ENCODE results near the gene STK32C. TPM values are rescaled to one million over a fixed set of nuclear protein-coding genes. Genes with fewer than 3 reads are reported as not detected.

The STK32C gene
- total RNA-seq, 1 donor from 2014 or later: 12.2 TPM

DNA sequence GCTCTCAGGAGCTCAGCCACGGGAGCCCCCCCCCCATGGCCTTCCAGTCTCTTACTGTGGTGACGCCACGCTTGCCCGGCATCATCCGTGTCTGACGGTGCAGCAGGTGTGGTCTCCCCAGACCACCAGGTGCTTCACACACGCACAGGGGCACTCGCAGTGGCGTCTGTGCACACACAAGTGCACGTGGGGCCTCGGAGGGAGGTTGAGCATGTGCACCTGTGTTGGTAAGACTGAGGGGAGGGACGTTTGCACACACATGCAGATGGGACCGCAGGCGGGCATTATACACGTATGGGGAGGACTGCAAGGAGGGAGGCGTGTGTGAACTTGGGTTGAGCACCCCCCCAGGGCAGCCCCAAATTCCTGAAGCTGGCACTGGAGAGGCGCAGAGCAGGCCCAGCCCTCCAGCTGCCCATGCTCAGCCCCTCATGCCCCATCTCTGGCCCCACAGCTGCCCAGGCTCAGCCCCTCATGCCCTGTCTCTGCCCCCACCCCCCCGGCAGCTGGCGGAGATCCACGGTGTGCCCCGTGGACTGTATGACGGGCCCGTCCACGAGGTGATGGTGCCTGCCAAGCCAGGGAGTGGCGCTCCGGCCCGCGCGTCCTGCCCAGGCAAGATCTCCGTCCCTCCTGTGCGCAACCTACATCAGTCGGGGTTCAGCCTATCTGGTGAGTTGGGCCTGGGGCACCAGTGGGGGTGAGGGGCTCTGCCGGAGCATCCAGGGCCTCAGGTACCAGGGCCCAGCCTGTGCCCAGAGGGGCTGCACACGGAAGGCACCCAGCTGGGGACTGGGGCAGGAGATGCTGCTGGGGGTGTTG, 104.3 kb downstream of the STK32C start:
- DNase-seq (ENCODE audit: low read depth): no peak
- TF ChIP-seq, protein P1, sequence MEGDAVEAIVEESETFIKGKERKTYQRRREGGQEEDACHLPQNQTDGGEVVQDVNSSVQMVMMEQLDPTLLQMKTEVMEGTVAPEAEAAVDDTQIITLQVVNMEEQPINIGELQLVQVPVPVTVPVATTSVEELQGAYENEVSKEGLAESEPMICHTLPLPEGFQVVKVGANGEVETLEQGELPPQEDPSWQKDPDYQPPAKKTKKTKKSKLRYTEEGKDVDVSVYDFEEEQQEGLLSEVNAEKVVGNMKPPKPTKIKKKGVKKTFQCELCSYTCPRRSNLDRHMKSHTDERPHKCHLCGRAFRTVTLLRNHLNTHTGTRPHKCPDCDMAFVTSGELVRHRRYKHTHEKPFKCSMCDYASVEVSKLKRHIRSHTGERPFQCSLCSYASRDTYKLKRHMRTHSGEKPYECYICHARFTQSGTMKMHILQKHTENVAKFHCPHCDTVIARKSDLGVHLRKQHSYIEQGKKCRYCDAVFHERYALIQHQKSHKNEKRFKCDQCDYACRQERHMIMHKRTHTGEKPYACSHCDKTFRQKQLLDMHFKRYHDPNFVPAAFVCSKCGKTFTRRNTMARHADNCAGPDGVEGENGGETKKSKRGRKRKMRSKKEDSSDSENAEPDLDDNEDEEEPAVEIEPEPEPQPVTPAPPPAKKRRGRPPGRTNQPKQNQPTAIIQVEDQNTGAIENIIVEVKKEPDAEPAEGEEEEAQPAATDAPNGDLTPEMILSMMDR (IDR thresholded peaks at IDR 0.05; ENCODE audit: insufficient read depth, low read length, poor library complexity, severe bottlenecking): no peak
- Histone ChIP-seq H3K27me3 (ENCODE audit: control insufficient read depth, insufficient read depth, low read length) (no peaks in the 10 kb centered on the region), H3K36me3 (ENCODE audit: control insufficient read depth, insufficient read depth, low read length) (no peaks in the 10 kb centered on the region), H3K4me3 (ENCODE audit: low read depth, low read length) (no peak overlapping the region)

DNA sequence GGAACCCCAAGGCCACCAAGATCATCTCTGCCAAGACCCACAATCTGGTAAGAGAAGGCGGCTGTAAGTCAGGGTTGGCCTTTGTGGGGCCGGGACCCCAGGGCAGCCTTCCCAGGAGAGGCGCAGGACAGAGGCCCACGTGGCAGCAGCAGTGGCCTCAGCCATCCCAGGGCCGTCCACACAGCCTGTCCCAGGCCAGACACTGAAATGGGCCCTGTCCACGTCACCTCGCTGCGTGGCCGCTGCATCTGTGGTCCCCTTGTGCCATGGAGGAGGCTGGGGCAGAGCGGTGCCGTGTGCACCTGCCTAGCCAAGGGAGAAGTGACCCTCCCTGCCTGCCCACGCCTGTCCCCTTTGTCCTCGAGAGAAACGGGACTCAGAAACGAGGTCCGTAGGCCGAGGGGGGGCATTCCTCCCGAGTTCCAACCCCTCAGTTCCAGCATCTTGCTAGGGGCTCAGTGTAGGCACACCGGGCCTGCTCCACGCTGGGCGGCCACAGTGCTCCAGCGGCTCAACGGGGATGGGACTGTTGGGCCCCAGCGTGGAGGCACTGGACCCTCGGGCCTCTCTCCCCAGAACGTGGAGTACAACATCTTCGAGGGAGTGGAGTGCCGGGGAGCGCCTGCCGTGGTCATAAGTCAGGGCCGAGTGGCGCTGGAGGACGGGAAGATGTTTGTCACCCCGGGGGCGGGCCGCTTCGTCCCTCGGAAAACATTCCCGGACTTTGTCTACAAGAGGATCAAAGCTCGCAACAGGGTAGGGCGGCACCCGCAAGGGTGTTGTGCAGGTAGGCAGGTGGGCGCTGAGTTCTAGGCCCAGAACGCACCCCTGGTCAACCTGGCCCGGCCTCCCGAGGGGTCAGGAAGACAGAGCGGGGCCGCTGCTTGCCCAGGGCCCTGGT, 105.4 kb downstream of the STK32C start:
- TF ChIP-seq, protein P1 (IDR thresholded peaks at IDR 0.05; ENCODE audit: insufficient read depth, low read length, poor library complexity, severe bottlenecking): no peak
- Histone ChIP-seq H3K27me3 (ENCODE audit: control insufficient read depth, insufficient read depth, low read length) (no peaks in the 10 kb centered on the region), H3K36me3 (ENCODE audit: control insufficient read depth, insufficient read depth, low read length) (no peaks in the 10 kb centered on the region), H3K4me3 (ENCODE audit: low read depth, low read length) (no peak overlapping the region)
- no peak for DNase-seq (ENCODE audit: low read depth)

DNA sequence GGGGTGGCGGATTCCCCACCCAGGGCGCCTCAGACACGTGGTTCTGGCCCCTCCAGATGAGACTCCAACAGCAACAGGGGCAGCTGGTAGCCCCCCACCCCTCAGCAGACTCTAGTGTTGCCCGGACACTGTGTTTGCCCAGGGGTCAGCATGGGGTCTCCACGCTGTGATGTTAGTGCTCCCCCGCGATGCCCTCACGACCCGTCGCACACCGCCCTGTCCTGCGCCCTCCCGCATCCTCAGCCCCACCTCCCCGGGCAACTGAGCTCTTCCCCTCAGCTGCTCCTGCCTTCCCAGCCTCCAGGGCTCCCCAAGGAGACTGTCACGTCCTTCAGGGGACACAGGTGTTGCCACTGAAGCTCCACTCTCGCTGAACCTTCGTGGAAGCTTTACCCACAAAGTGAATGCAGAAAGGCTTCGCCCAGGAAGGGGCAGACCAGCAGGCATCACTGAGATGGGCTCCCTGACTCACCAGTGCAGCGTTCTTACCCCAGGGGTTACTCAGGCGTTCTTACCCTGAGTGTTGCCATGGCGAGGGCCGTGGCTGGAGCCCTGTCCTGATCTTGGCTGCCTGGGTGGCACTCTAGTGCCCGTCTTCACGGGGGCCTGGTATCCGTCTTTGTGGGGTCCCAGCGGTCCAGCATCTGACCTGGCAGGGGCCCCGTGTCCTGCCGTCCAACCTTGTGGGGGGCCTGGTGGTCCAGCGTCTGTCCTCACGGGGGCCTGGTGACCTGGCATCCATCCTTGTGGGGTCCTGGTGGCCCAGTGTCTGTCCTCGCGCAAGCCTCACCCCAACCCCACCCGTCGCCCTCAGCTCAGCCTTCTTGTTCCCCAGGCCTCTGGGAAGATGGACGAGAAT, 106.4 kb downstream of the STK32C start:
- H3K36me3 ChIP-seq (ENCODE audit: control insufficient read depth, insufficient read depth, low read length): no peaks in the 10 kb centered on the region
- H3K27me3 ChIP-seq (ENCODE audit: control insufficient read depth, insufficient read depth, low read length): no peaks in the 10 kb centered on the region
- H3K4me3 ChIP-seq (ENCODE audit: low read depth, low read length): no peak overlapping the region
- DNase-seq (ENCODE audit: low read depth): no peak
- TF ChIP-seq, protein P1 (IDR thresholded peaks at IDR 0.05; ENCODE audit: insufficient read depth, low read length, poor library complexity, severe bottlenecking): no peak

DNA sequence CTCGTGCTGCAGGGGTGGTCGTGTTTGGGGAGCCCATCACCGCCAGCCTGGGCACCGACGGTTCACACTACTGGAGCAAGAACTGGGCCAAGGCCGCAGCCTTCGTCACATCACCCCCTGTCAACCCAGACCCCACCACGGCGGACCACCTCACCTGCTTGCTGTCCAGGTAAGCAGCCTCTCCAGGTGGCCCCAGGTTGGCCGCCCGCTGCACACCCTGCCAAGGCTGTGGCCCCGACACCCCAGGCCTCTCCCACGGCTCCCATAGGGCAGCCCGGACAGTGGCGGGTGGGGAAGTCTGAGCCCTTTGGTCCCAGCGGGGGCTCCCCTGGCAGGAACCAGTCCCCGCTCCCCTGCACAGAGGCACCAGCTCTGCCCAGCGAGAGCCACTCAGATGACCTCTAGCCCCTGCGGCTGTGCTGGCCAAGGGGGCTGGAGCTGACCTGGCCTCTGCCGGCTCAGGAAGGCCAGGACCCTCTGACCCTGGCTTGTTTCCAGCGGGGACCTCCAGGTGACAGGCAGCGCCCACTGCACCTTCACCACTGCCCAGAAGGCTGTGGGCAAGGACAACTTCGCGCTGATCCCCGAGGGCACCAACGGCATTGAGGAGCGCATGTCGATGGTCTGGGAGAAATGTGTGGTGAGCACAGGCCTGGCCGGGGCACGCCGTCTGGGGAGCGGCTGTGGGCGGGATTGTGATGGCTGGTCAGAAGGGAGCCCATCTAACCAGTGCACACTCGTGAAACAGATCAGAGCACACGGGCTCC, 107.2 kb downstream of the STK32C start:
- H3K4me3 ChIP-seq (ENCODE audit: low read depth, low read length): no peak overlapping the region
- TF ChIP-seq, protein P1 (IDR thresholded peaks at IDR 0.05; ENCODE audit: insufficient read depth, low read length, poor library complexity, severe bottlenecking): no peak
- no peak for DNase-seq (ENCODE audit: low read depth)
- H3K27me3 ChIP-seq (ENCODE audit: control insufficient read depth, insufficient read depth, low read length): no peaks in the 10 kb centered on the region
- no peaks in the 10 kb centered on the region for H3K36me3 ChIP-seq (ENCODE audit: control insufficient read depth, insufficient read depth, low read length)

DNA sequence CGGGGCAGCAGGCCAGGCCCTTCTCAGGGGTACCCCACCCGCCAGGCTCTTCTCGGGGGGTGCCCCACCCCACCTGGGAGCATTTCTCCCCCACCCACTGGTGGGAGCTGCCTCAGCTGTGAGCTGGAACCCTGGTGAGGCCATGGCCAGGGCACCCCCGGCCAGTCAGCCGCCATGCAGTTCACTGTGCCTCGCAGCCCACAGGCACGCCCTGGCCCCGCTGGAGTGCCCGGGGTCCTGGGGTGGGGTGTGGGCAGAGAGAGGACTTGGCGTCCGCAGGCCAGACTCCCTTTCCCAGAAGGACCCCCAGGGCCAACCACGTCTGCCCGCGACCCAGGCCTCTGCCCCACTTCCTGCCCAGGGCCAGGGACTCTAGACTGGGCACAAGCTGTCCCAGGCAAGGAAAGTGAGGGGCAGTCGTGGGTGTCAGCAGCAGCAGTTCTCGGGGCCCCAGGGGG, 107.9 kb downstream of the STK32C start:
- H3K36me3 ChIP-seq (ENCODE audit: control insufficient read depth, insufficient read depth, low read length): no peaks in the 10 kb centered on the region
- TF ChIP-seq, protein P1 (IDR thresholded peaks at IDR 0.05; ENCODE audit: insufficient read depth, low read length, poor library complexity, severe bottlenecking): no peak
- no peak overlapping the region for H3K4me3 ChIP-seq (ENCODE audit: low read depth, low read length)
- DNase-seq (ENCODE audit: low read depth): no peak
- H3K27me3 ChIP-seq (ENCODE audit: control insufficient read depth, insufficient read depth, low read length): no peaks in the 10 kb centered on the region

Data from kidney epithelial cell (primary cell).